ENCODE measurements around the gene CGA. TPM values are rescaled to one million over a fixed set of nuclear protein-coding genes. Genes with fewer than 3 reads are reported as not detected.

CGA gene
- polyA plus RNA-seq, 2 of the 4 experiments (the other 2 are of a cell fraction) = not detected

DNA sequence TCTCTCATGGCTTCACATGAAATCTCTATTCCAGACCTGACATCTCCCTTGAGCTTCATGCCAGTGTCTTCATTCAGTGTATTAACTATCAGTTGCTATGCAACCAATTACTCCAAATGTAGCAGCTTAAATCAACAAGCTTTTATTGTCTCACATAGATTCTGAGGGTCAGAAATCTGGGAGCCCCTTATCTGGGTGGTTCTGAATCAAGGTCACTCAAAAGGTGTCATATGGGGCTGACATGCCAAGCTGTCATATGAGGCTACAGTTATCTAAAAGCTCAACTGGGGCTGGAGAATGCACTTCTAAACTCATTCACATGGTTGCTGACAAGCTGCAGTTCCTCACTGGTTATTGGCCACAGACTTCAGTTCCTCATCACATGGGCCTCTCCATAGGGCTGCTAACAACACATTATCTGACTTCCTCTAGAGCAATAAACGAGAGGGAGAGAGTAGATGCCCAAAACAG is 7.3 kb upstream of the CGA start:
- Histone ChIP-seq H3K27ac (no peak overlapping the region), H3K4me1 (no peaks in the 10 kb centered on the region), H3K4me2 (no peak overlapping the region), H3K9me3 (no peaks in the 10 kb centered on the region), H3K4me3 (no peak overlapping the region)
- FAIRE-seq (no peak), DNase-seq (ENCODE audit: low read depth in 1 of 2, low spot score in 1 of 2) (no peak), ATAC-seq (no peak)
- TF ChIP-seq CEBPB (IDR thresholded peaks at IDR 0.05) (no peak), BHLHE40 (IDR thresholded peaks at IDR 0.05; ENCODE audit: low read depth, low read length) (no peak), ZC3H11A (IDR thresholded peaks at IDR 0.05) (no peak), RARB (CRISPR knock-in tag; IDR thresholded peaks at IDR 0.05) (no peak), SMC3 (IDR thresholded peaks at IDR 0.05) (no peak), HEYL (CRISPR knock-in tag; IDR thresholded peaks at IDR 0.05) (no peak)
- TF ChIP-seq, protein P1, sequence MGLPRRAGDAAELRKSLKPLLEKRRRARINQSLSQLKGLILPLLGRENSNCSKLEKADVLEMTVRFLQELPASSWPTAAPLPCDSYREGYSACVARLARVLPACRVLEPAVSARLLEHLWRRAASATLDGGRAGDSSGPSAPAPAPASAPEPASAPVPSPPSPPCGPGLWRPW (IDR thresholded peaks at IDR 0.05) = no peak
- CTCF ChIA-PET = no interaction called here
- POLR2A ChIA-PET = no interaction called here
- WGBS (ENCODE audit: missing lambda C conversion rate) = 0% methylated on average over 1 of the region's 1 CpG

DNA sequence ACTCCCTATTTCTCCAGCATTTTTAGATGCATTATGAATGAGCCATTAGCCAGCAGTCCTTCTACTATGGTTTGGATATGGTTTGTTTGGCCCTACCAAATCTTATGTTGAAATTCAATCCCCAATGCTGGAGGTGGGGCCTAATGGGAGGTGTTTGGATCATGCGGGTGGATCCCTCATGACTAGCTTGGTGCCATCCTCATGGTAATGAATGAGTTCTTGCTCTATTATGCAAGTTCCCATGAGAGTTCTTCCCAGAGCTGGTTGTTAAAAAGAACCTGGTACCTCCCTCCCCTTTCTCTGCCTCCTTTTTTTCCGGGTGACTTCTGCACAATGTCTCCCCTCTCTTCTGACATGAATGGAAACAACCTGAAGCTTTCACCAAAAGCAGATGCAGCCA is 6.2 kb upstream of the CGA start:
- no peak for TF ChIP-seq KDM5A (IDR thresholded peaks at IDR 0.05)
- no peak for TF ChIP-seq EP300 (IDR thresholded peaks at IDR 0.05)
- TF ChIP-seq FOSB (CRISPR knock-in tag; IDR thresholded peaks at IDR 0.05) = no peak
- TF ChIP-seq TP53 (CRISPR knock-in tag; IDR thresholded peaks at IDR 0.05) = no peak
- no peak for TF ChIP-seq HOXB5 (CRISPR knock-in tag; IDR thresholded peaks at IDR 0.05)
- TF ChIP-seq CEBPB (IDR thresholded peaks at IDR 0.05) = no peak
- no peak for TF ChIP-seq PHF8 (IDR thresholded peaks at IDR 0.05; ENCODE audit: borderline replicate concordance, low read depth)
- no peak for TF ChIP-seq NPAS2 (CRISPR knock-in tag; IDR thresholded peaks at IDR 0.05; ENCODE audit: borderline replicate concordance)
- no peak for TF ChIP-seq NFE2L2 (conservative IDR thresholded peaks at IDR 0.05; ENCODE audit: low read length)
- TF ChIP-seq, protein P2, sequence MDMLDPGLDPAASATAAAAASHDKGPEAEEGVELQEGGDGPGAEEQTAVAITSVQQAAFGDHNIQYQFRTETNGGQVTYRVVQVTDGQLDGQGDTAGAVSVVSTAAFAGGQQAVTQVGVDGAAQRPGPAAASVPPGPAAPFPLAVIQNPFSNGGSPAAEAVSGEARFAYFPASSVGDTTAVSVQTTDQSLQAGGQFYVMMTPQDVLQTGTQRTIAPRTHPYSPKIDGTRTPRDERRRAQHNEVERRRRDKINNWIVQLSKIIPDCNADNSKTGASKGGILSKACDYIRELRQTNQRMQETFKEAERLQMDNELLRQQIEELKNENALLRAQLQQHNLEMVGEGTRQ (IDR thresholded peaks at IDR 0.05) = no peak
- TF ChIP-seq BHLHE40 (IDR thresholded peaks at IDR 0.05; ENCODE audit: low read depth, low read length) = no peak
- TF ChIP-seq MAFK (IDR thresholded peaks at IDR 0.05; ENCODE audit: partially characterized antibody) = no peak
- TF ChIP-seq, protein P1 (IDR thresholded peaks at IDR 0.05) = no peak
- no peak for TF ChIP-seq FOXS1 (CRISPR knock-in tag; IDR thresholded peaks at IDR 0.05)
- TF ChIP-seq HDAC2 (IDR thresholded peaks at IDR 0.05) = no peak
- TF ChIP-seq, protein P3, sequence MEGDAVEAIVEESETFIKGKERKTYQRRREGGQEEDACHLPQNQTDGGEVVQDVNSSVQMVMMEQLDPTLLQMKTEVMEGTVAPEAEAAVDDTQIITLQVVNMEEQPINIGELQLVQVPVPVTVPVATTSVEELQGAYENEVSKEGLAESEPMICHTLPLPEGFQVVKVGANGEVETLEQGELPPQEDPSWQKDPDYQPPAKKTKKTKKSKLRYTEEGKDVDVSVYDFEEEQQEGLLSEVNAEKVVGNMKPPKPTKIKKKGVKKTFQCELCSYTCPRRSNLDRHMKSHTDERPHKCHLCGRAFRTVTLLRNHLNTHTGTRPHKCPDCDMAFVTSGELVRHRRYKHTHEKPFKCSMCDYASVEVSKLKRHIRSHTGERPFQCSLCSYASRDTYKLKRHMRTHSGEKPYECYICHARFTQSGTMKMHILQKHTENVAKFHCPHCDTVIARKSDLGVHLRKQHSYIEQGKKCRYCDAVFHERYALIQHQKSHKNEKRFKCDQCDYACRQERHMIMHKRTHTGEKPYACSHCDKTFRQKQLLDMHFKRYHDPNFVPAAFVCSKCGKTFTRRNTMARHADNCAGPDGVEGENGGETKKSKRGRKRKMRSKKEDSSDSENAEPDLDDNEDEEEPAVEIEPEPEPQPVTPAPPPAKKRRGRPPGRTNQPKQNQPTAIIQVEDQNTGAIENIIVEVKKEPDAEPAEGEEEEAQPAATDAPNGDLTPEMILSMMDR (IDR thresholded peaks at IDR 0.05) = no peak
- no peak for TF ChIP-seq EHMT2 (IDR thresholded peaks at IDR 0.05; ENCODE audit: low read depth)
- no peak for TF ChIP-seq ZNF302 (CRISPR knock-in tag; IDR thresholded peaks at IDR 0.05)
- no peak for TF ChIP-seq EHF (CRISPR knock-in tag; IDR thresholded peaks at IDR 0.05)
- ATAC-seq = no peak
- CTCF ChIA-PET = no interaction called here
- Histone ChIP-seq H3K4me3 (no peak overlapping the region), H3K4me1 (no peaks in the 10 kb centered on the region), H3K9me3 (no peaks in the 10 kb centered on the region), H3K4me2 (no peak overlapping the region), H3K27ac (no peak overlapping the region)
- FAIRE-seq = no peak
- POLR2A ChIA-PET = no interaction called here
- no peak for DNase-seq (ENCODE audit: low read depth in 1 of 2, low spot score in 1 of 2)
- WGBS (ENCODE audit: missing lambda C conversion rate) = 50% methylated on average over 2 of the region's 2 CpGs

DNA sequence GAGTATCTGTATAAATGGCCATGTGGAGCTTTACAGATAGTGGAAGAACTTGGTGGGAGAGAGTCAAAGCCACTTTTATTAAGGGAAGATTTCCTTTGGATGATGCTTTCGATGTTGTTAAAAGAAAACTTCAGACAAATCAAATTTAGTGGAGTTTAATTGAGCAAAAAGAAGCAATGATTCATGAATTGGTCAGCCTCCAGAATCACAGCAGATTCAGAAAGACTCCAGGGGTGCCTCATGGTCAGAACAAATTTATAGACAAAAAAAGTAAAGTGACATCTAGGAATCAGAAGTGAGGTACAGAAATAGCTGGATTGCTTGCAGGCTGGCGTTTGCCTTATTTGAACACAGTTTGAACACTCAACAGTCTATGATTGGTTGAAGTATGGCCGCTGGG is 5.3 kb upstream of the CGA start:
- POLR2A ChIA-PET = no interaction called here
- WGBS (ENCODE audit: missing lambda C conversion rate) = 8% methylated on average over 3 of the region's 3 CpGs
- TF ChIP-seq RARB (CRISPR knock-in tag; IDR thresholded peaks at IDR 0.05) = no peak
- no peak for TF ChIP-seq FOXS1 (CRISPR knock-in tag; IDR thresholded peaks at IDR 0.05)
- TF ChIP-seq, protein P3 (IDR thresholded peaks at IDR 0.05) = no peak
- no peak for TF ChIP-seq SMC3 (IDR thresholded peaks at IDR 0.05)
- no peak for TF ChIP-seq ZFP36 (IDR thresholded peaks at IDR 0.05; ENCODE audit: borderline replicate concordance, partially characterized antibody)
- no peak for TF ChIP-seq EHMT2 (IDR thresholded peaks at IDR 0.05; ENCODE audit: low read depth)
- TF ChIP-seq MAFK (IDR thresholded peaks at IDR 0.05; ENCODE audit: partially characterized antibody) = no peak
- no peak for TF ChIP-seq ZC3H11A (IDR thresholded peaks at IDR 0.05)
- no peak for TF ChIP-seq MYC (IDR thresholded peaks at IDR 0.05; ENCODE audit: borderline replicate concordance, low read length)
- no peak for TF ChIP-seq POLR2A (IDR thresholded peaks at IDR 0.05; ENCODE audit: low read length)
- TF ChIP-seq, protein P2 (IDR thresholded peaks at IDR 0.05) = no peak
- TF ChIP-seq CBX8 (IDR thresholded peaks at IDR 0.05) = no peak

More for the DNA sequence above, 5.3 kb upstream of the CGA start:
- FAIRE-seq (no peak), ATAC-seq (no peak), DNase-seq (ENCODE audit: low read depth in 1 of 2, low spot score in 1 of 2) (no peak)
- CTCF ChIA-PET = no interaction called here
- Histone ChIP-seq H3K9me3 (no peaks in the 10 kb centered on the region), H3K4me1 (no peaks in the 10 kb centered on the region), H3K4me3 (no peak overlapping the region), H3K27ac (no peak overlapping the region), H3K4me2 (no peak overlapping the region)

All from A549 (cell line).